COLO829 (cell line): ENCODE measurements around the gene HOXD3.

Source experiments
- DNase-seq: peaks from one replicate; pipeline ENCODE4 v3.0.0; 2012; ENCODE audit warnings: low spot score

Gene HOXD3

GRCh38 chr2:176132205-176133171, 24.6 kb upstream of the HOXD3 start:
- DNase-seq: no peak

GRCh38 chr2:176133389-176133788, 23.7 kb upstream of the HOXD3 start:
- no peak for DNase-seq

GRCh38 chr2:176134035-176134434, 23.1 kb upstream of the HOXD3 start:
- no peak for DNase-seq

- no peak for DNase-seq
Measured at GRCh38 chr2:176135035-176135440, 22.1 kb upstream of the HOXD3 start.

- no peak for DNase-seq
Measured at GRCh38 chr2:176136374-176137251, 20.5 kb upstream of the HOXD3 start.

GRCh38 chr2:176137252-176137580, 19.9 kb upstream of the HOXD3 start:
- DNase-seq: no peak

- DNase-seq: no peak
Measured at GRCh38 chr2:176137906-176138305, 19.2 kb upstream of the HOXD3 start.

GRCh38 chr2:176138526-176138922, 18.6 kb upstream of the HOXD3 start:
- no peak for DNase-seq

- peak; percentile 52 for DNase-seq
Measured at GRCh38 chr2:176138923-176139660, 18.0 kb upstream of the HOXD3 start.

- no peak for DNase-seq
Measured at GRCh38 chr2:176139661-176140512, 17.2 kb upstream of the HOXD3 start.

- peak; percentile 77 for DNase-seq
Measured at GRCh38 chr2:176140513-176141317, 16.4 kb upstream of the HOXD3 start.

GRCh38 chr2:176142281-176142680, 14.8 kb upstream of the HOXD3 start:
- no peak for DNase-seq

GRCh38 chr2:176145085-176145969, 11.8 kb upstream of the HOXD3 start:
- no peak for DNase-seq

- DNase-seq: no peak
Measured at GRCh38 chr2:176146101-176146500, 11.0 kb upstream of the HOXD3 start.

GRCh38 chr2:176146645-176147044, 10.5 kb upstream of the HOXD3 start:
- DNase-seq: no peak

- no peak for DNase-seq
Measured at GRCh38 chr2:176147210-176147799, 9.8 kb upstream of the HOXD3 start.

- DNase-seq: no peak
Measured at GRCh38 chr2:176147800-176148496, 9.2 kb upstream of the HOXD3 start.

- DNase-seq: no peak
Measured at GRCh38 chr2:176148751-176149421, 8.2 kb upstream of the HOXD3 start.
